Upper lobe of left lung (tissue), 4 donors: Measurements from ENCODE around the gene CLMP.

ENCODE experiments used
- POLR2A ChIP-seq, 4 donors: fragments of 450-650 bp; IDR thresholded peaks; one replicate each; pipeline ENCODE4 v1.5.1; 2016 to 2017; ENCODE audit warnings: antibody characterized with exemption in 4 of 4, mild to moderate bottlenecking in 2 of 4
- TF ChIP-seq, protein P1 (sequence below), 6 experiments: fragments of 450-650 bp in 4 of 6; fragments of 200-600 bp in 2 of 6; sonication (generic) in 2 of 6; IDR thresholded peaks; one replicate each; pipeline ENCODE4 v1.5.1; 2016 to 2019; ENCODE audit warnings: antibody characterized with exemption in 6 of 6

DNA sequence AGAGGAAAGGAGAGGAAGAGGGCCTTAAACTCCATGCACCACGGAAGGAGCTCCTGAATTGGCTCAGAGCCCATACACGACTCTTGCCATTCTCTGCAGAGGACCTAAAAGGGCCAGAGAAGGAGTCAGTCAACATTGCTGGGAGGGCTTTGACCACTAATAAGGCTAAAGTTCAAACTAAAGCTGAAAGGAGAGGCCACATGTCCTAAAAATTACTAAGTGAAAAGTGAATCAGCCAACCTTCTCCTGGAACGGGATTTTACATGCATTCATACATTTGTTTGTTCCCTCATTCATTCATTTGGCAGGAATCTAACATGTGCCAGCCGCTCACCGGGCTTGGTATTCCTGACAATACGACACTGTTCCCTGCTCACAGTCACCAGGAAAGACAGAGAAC lies 10.5 kb downstream of the CLMP start:
- TF ChIP-seq, protein P1, sequence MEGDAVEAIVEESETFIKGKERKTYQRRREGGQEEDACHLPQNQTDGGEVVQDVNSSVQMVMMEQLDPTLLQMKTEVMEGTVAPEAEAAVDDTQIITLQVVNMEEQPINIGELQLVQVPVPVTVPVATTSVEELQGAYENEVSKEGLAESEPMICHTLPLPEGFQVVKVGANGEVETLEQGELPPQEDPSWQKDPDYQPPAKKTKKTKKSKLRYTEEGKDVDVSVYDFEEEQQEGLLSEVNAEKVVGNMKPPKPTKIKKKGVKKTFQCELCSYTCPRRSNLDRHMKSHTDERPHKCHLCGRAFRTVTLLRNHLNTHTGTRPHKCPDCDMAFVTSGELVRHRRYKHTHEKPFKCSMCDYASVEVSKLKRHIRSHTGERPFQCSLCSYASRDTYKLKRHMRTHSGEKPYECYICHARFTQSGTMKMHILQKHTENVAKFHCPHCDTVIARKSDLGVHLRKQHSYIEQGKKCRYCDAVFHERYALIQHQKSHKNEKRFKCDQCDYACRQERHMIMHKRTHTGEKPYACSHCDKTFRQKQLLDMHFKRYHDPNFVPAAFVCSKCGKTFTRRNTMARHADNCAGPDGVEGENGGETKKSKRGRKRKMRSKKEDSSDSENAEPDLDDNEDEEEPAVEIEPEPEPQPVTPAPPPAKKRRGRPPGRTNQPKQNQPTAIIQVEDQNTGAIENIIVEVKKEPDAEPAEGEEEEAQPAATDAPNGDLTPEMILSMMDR (IDR thresholded peaks at IDR 0.05), result no peak
- TF ChIP-seq POLR2A (IDR thresholded peaks at IDR 0.05), result no peak
